K562 (cell line): ENCODE measurements around the gene ADIPOR2. TPM values are rescaled to one million over a fixed set of nuclear protein-coding genes. Genes with fewer than 3 reads are reported as not detected.

Source experiments
- E2F1 ChIP-seq: sonication (generic); formaldehyde crosslinking; IDR thresholded peaks from 2 replicates; pipeline ENCODE4 v1.8.1; 2023; ENCODE audit warnings: mild to moderate bottlenecking, missing genetic modification reagents, moderate library complexity
- NR2C1 ChIP-seq, 2 experiments: fragments of 450-650 bp; IDR thresholded peaks; 2 replicates each; pipeline ENCODE4 v1.6.1; 2017; ENCODE audit warnings: mild to moderate bottlenecking in 2 of 2, antibody characterized with exemption in 1 of 2, inconsistent platforms in 1 of 2, missing compliant biosample characterization in 1 of 2, missing genetic modification characterization in 1 of 2
- NRF1 ChIP-seq, 2 experiments: fragments of 450-650 bp; IDR thresholded peaks in 1 of 2; conservative IDR thresholded peaks in 1 of 2; 2 replicates each; pipeline ENCODE4 v1.6.1; 2014; ENCODE audit warnings: mild to moderate bottlenecking in 2 of 2
- ZBTB49 ChIP-seq: sonication (generic); formaldehyde crosslinking; IDR thresholded peaks from 2 replicates; pipeline ENCODE4 v1.8.0; 2022; ENCODE audit warnings: missing genetic modification reagents, mild to moderate bottlenecking, borderline replicate concordance
- ZNF165 ChIP-seq: fragments of 250-450 bp; sonication (Bioruptor Pico); IDR thresholded peaks from 2 replicates; pipeline ENCODE4 v1.4.0; 2020; ENCODE audit warnings: borderline replicate concordance
- ZNF507 ChIP-seq: conservative IDR thresholded peaks from 2 replicates; pipeline ENCODE4 v1.6.1; 2017; ENCODE audit warnings: missing genetic modification characterization, missing compliant biosample characterization
- polyA plus RNA-seq, 8 experiments: library from polyadenylated mRNA; depleted of rRNA in 4 of 8; stranded (reverse) in 5 of 8; unstranded in 3 of 8; fragments of >200 nt; fragmentation: Nextera tagmentation in 2 of 8; fragmentation: Illumina TruSeq in 1 of 8; extraction: Ambion mirVana in 2 of 8; extraction: Trizol in 1 of 8; gene quantifications; 2 replicates each; pipeline versions ENCODE4 v1.2.1 to v1.2.3, GENCODE V29; 2011 to 2014; ENCODE audit warnings: inconsistent platforms in 1 of 8, missing spikeins in 1 of 8
- total RNA-seq, 7 experiments: library from RNA; depleted of rRNA in 6 of 7; stranded (reverse); fragments of >200 nt in 6 of 7; fragmentation: Illumina TruSeq in 2 of 7; extraction: Trizol in 2 of 7; gene quantifications; 2 replicates each; pipeline versions ENCODE4 v1.2.1 to v1.2.3, GENCODE V29; 2011 to 2021; ENCODE audit warnings: low replicate concordance in 1 of 7

The ADIPOR2 gene
- total and polyA plus RNA-seq, 9 of the 15 experiments (the other 6 are each of a cell fraction or from before 2014, with no cell fraction given): 10.9 to 63.5 (median 46.0) TPM

- no peak for TF ChIP-seq NR2C1 (IDR thresholded peaks at IDR 0.05)
- TF ChIP-seq NR2C1 (tag; IDR thresholded peaks at IDR 0.05): no peak
- peak in 1 of 2 experiments; percentile 34; a peak in 1 of 4 replicates for TF ChIP-seq NRF1 (conservative IDR thresholded peaks at IDR 0.05 in 1 of 2, IDR thresholded peaks at IDR 0.05 in 1 of 2)
- TF ChIP-seq ZNF507 (tag): no peak
- no peak for TF ChIP-seq ZNF165 (CRISPR knock-in tag)
- TF ChIP-seq E2F1 (CRISPR knock-in tag): no peak
- TF ChIP-seq ZBTB49 (CRISPR knock-in tag): no peak
Measured at GRCh38 chr12:1662761-1663439, 28.0 kb upstream of the ADIPOR2 start (continued).
